GM18511 (cell line): Measurements from ENCODE around the gene SEMA6C.
"Not testable (repeated sequence)": the region's sequence is repeated elsewhere in the genome, so short reads cannot be mapped to it uniquely, and the experiment has no call there.

Experiments
- ATAC-seq: cut with Tn5 transposase; IDR thresholded peaks from one replicate; pipeline ENCODE4 v1.9.1; 2021; ENCODE audit warnings: mild to moderate bottlenecking, moderate library complexity; ENCODE audit not compliant: unreplicated experiment

Gene SEMA6C

GRCh38 chr1:151132335-151133017 lies 14.0 kb downstream of the SEMA6C start:
- ATAC-seq = no peak

DNA sequence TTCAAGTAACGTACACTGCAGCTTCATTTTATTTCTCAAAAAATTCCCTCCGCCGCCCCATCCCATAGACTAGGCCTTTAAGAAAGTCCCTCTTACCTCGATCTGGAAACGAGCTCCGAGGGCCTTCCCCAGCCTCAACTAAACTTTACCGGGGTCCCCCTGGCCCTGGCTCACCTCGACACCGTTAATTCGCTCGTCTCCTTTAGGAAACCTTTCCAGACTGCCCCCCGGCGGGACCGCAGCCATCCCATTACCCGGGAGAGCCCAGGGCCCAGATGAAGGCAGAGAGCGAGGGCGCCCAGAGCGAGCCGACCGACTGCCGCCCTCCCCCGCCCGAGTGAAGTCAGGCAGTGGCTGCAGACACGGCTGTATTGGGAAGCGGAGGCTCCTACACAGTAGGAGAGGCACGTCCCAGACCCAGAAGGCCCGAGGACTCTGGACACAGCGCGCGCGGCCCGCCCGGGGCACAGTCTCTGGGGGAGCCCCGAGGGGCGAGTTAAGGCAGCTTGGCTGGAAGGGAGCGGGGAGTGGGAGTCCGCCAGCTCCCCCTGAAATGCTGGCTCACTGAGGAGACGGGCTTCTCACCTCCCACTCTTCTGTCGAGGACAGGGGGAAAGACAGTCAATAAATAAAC lies 14.6 kb downstream of the SEMA6C start:
- no peak for ATAC-seq

GRCh38 chr1:151130987-151131586 lies 15.3 kb downstream of the SEMA6C start:
- no peak for ATAC-seq

DNA sequence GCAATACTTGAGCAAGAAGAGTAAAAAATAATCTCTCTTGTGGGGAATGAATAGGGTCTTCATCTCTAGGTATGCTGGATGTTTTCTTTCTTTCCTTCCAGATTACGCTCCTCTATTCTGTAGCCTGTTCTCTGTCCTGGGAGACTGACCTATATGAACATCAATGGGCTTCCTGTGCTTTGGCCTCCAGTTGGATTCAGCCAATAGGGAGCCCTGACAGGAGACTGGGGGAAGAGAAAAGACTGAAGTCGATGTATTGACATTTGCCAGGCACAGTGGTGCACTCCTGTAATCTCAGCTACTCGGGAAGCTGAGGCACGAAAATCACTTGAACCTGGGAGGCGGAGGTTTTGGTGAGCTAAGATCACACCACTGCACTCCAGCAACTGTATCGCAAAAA lies 17.6 kb downstream of the SEMA6C start:
- ATAC-seq = no peak

GRCh38 chr1:151124763-151125403 lies 21.5 kb downstream of the SEMA6C start:
- no peak for ATAC-seq

- no peak for ATAC-seq
Observed at GRCh38 chr1:151113877-151114276, 32.6 kb downstream of the SEMA6C start.

DNA sequence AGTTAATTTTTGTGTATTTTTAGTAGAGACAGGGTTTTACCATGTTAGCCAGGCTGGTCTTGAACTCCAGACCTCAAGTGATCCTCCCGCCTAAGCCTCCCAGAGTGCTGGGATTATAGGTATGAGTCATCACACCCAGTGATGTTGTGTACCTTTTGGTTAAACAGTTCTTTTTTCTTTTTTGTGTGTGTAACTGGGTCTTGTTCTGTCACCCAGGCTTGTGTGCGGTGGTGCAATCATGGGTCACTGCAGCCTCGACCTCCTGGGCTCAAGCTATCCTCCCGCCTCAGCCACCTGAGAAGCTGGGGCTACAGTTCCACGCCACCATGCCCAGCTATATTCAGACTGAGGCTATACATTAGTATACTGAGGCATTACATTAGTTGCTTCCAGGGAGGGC lies 38.1 kb downstream of the SEMA6C start:
- ATAC-seq = no peak

DNA sequence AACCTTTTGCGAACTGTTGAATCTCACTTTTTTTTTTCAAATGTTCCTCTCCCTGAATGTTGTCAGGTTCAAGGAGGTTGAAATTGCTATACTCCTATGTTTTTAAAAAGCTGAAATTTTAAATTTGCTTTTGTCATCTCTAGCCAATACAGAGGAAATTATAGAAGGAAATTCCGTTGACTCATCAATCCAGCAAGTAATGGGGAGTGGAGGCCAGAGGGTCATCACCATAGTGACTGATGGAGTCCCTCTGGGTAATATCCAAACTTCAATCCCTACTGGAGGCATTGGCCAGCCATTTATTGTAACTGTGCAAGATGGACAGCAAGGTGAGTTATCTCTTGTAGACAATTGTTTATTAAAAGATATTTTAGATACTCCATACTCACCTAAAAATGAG lies 39.5 kb downstream of the SEMA6C start:
- no peak for ATAC-seq

GRCh38 chr1:151104630-151105029 lies 41.8 kb downstream of the SEMA6C start:
- ATAC-seq = no peak

GRCh38 chr1:151098126-151098525 lies 48.3 kb downstream of the SEMA6C start:
- ATAC-seq = no peak

GRCh38 chr1:151097426-151097825 lies 49.0 kb downstream of the SEMA6C start:
- not testable (repeated sequence) for ATAC-seq

DNA sequence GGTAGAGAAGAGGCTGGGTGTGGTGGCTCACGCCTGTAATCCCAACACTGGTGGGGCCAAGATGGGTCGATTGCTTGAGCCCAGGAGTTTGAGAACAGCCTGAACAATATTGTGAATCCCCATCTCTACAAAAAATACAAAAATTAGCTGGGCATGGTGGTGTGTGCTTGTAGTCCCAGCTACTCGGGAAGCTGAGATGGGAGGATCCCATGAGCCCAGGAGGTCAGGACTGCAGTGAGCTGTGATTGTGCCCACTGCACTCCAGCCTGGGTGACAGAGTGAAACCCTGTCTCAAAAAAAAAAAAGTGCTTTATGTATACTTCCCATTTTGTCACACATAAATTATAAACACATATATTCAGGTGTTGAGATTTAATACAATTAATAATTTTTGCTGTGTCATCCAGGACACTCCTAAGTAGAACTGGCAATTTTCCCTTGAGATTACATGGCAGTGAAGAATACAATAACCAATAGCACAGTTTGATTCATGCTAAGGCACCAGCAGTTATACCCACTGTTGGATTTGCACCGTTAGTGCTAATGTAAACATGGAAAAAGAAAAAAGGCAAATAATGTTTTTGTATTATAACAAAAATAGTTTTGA lies 60.4 kb downstream of the SEMA6C start:
- no peak for ATAC-seq
